T-cell (primary cell): ENCODE results near the gene ANKRD36B. TPM values are rescaled to one million over a fixed set of nuclear protein-coding genes. Genes with fewer than 3 reads are reported as not detected.
A peak's percentile ranks its signal among the peaks of the same experiment; 100 is the strongest.
"Not testable (repeated sequence)": the region's sequence is repeated elsewhere in the genome, so short reads cannot be mapped to it uniquely, and the experiment has no call there.

Experiments used
- ATAC-seq, 4 experiments: fragments of 200-7000 bp in 3 of 4; fragments of 150-1000 bp in 1 of 4; cut with Tn5 transposase; replicated peaks in 1 of 4; 1 replicate in 3 of 4; 2 replicates in 1 of 4; pipeline ENCODE4 v1.10.0; 2021; ENCODE audit warnings: moderate library complexity in 3 of 4, mild to moderate bottlenecking in 2 of 4, moderate number of reproducible peaks in 1 of 4
- CTCF ChIA-PET, 2 donors: fragments of 300-600 bp; sonication (Branson Sonifier 250); formaldehyde crosslinking; loops; one replicate each; lab custom pipeline; 2022; ENCODE audit warnings: antibody characterized with exemption in 2 of 2; lab: Charles Lee
- POLR2A ChIA-PET, 2 donors: fragments of 300-600 bp; sonication (Branson Sonifier 250); formaldehyde crosslinking; loops; one replicate each; lab custom pipeline; 2022; ENCODE audit warnings: antibody characterized with exemption in 2 of 2; lab: Charles Lee
- DNase-seq, 35 experiments: peaks; one replicate each; pipeline versions ENCODE4 v3.0.0 to v3.0.0-alpha.2; 2013 to 2023
- H3K27ac ChIP-seq: one replicate; pipeline ENCODE4 v1.5.1; 2013; ENCODE audit warnings: low read length
- H3K27me3 ChIP-seq, 2 experiments: replicated peaks in 1 of 2; 1 replicate in 1 of 2; 2 replicates in 1 of 2; pipeline versions ENCODE4 v1.6.1 to v1.7.0; 2013; ENCODE audit warnings: low read length in 1 of 2, mixed read lengths in 1 of 2; ENCODE audit not compliant: control insufficient read depth in 2 of 2, insufficient read depth in 2 of 2; ENCODE audit errors: extremely low read depth in 1 of 2
- H3K36me3 ChIP-seq, 2 donors: 1 replicate in 1 of 2; 2 replicates in 1 of 2; pipeline versions ENCODE4 v1.6.1 to v1.7.0; 2013; ENCODE audit warnings: low read length in 1 of 2; ENCODE audit not compliant: control insufficient read depth in 2 of 2, insufficient read depth in 1 of 2; ENCODE audit errors: extremely low read depth in 1 of 2
- H3K4me1 ChIP-seq, 2 experiments: 1 replicate in 1 of 2; 2 replicates in 1 of 2; pipeline versions ENCODE4 v1.6.1 to v1.7.0; 2013; ENCODE audit warnings: low read length in 2 of 2, mixed read lengths in 1 of 2; ENCODE audit not compliant: insufficient read depth in 2 of 2, control insufficient read depth in 1 of 2; ENCODE audit errors: extremely low read depth in 1 of 2
- H3K4me3 ChIP-seq, 2 donors: 1 replicate in 1 of 2; 2 replicates in 1 of 2; pipeline versions ENCODE4 v1.5.1 to v1.7.0; 2013; ENCODE audit warnings: mild to moderate bottlenecking in 2 of 2, low read length in 1 of 2, moderate library complexity in 1 of 2; ENCODE audit not compliant: control insufficient read depth in 1 of 2; ENCODE audit errors: extremely low read depth in 1 of 2
- H3K9me3 ChIP-seq: 2 replicates; pipeline ENCODE4 v1.7.0; 2013
- H3K27ac Mint-ChIP-seq, 2 donors: one replicate each; pipeline ENCODE4 v1.8.0; 2020 to 2021; ENCODE audit warnings: mild to moderate bottlenecking in 2 of 2, mixed read lengths in 2 of 2
- H3K27me3 Mint-ChIP-seq, 2 donors: one replicate each; pipeline ENCODE4 v1.8.0; 2021 to 2022; ENCODE audit warnings: mixed read lengths in 2 of 2
- H3K36me3 Mint-ChIP-seq: one replicate; pipeline ENCODE4 v1.8.0; 2021; ENCODE audit warnings: mixed read lengths
- H3K4me1 Mint-ChIP-seq, 3 donors: one replicate each; pipeline ENCODE4 v1.8.0; 2020 to 2022; ENCODE audit warnings: mixed read lengths in 3 of 3, mild to moderate bottlenecking in 1 of 3
- H3K4me3 Mint-ChIP-seq, 3 donors: one replicate each; pipeline ENCODE4 v1.8.0; 2020 to 2022; ENCODE audit warnings: mild to moderate bottlenecking in 3 of 3, mixed read lengths in 3 of 3, moderate library complexity in 3 of 3
- H3K9me3 Mint-ChIP-seq, 3 donors: one replicate each; pipeline ENCODE4 v1.8.0; 2020 to 2022; ENCODE audit warnings: mixed read lengths in 3 of 3
- WGBS: methylation state at CpG from one replicate; pipeline ENCODE4 v1.1.5; 2013; ENCODE audit warnings: missing lambda C conversion rate; ENCODE audit not compliant: insufficient coverage; 5-methylcytosine and 5-hydroxymethylcytosine counted together
- total RNA-seq, 35 experiments: library from RNA in 6 of 35; stranded (reverse) in 6 of 35; fragments of 120-200 nt in 1 of 35; gene quantifications; one replicate each; pipeline versions ENCODE4 v1.2.1 to v1.2.4 and lab custom pipeline; 2013 to 2026

The ANKRD36B gene
- total RNA-seq, 5 donors from 2014 or later (not counting 1 experiment from before 2014, with no cell fraction given): 52.0 to 88.2 (median 64.4) TPM

GRCh38 chr2:97601537-97601936 lies 11.9 kb upstream of the ANKRD36B start:
- H3K27me3 ChIP-seq, H3K27ac ChIP-seq, H3K4me3 ChIP-seq, H3K9me3 Mint-ChIP-seq, H3K36me3 Mint-ChIP-seq, CTCF ChIA-PET, H3K36me3 ChIP-seq, H3K4me1 ChIP-seq, POLR2A ChIA-PET, H3K9me3 ChIP-seq: not testable (repeated sequence)
- WGBS: 77% methylated on average over 2 of the region's 10 CpGs
- Mint-ChIP-seq H3K27ac (peak overlapping the region in 1 of 2 donors; percentile 85), H3K4me3 (peak overlapping the region in 1 of 3 donors; percentile 39), H3K4me1 (peaks cover 8 to 17% (median 10%) of the 10 kb centered on the region in 3 donors), H3K27me3 (peaks cover 13 to 14% of the 10 kb centered on the region in 2 donors)
- peak in 5 of 35 experiments; percentile 7 to 29 (median 25) for DNase-seq
- ATAC-seq: peak; percentile 43 to 88 (median 62)

- H3K36me3 ChIP-seq, H3K9me3 Mint-ChIP-seq, H3K27ac ChIP-seq, H3K4me3 Mint-ChIP-seq, ATAC-seq, H3K4me1 Mint-ChIP-seq, H3K9me3 ChIP-seq, H3K4me3 ChIP-seq, H3K27me3 ChIP-seq, DNase-seq, POLR2A ChIA-PET, H3K4me1 ChIP-seq, H3K36me3 Mint-ChIP-seq, CTCF ChIA-PET, H3K27ac Mint-ChIP-seq: not testable (repeated sequence)
- WGBS: no CpG with 5 or more reads among the region's 4 CpGs
- peaks cover 13 to 19% of the 10 kb centered on the region in 2 donors for H3K27me3 Mint-ChIP-seq
Measured at GRCh38 chr2:97596180-97596579, 6.5 kb upstream of the ANKRD36B start.

- H3K27me3 Mint-ChIP-seq, H3K9me3 ChIP-seq, H3K4me3 ChIP-seq, H3K4me1 ChIP-seq, H3K36me3 ChIP-seq, H3K27ac ChIP-seq, H3K9me3 Mint-ChIP-seq, CTCF ChIA-PET, H3K4me1 Mint-ChIP-seq, ATAC-seq, H3K27ac Mint-ChIP-seq, H3K27me3 ChIP-seq, POLR2A ChIA-PET, DNase-seq, H3K4me3 Mint-ChIP-seq, H3K36me3 Mint-ChIP-seq: not testable (repeated sequence)
- no CpG with 5 or more reads among the region's 3 CpGs for WGBS
Measured at GRCh38 chr2:97593520-97593919, 3.8 kb upstream of the ANKRD36B start.

GRCh38 chr2:97590515-97591394 lies 1.1 kb upstream of the ANKRD36B start:
- ATAC-seq: peak; percentile 56 to 71 (median 67)
- CTCF ChIA-PET: interaction anchor here (0.6 to 3.1 kb wide), 12 partner anchors 35 to 1070 kb away, joined by 3 to 52 read pairs (median 5); partner anchors contain the start of genes ACTR1B (in 1 of the 2) and COX5B (in 1 of the 2)
- H3K27me3 Mint-ChIP-seq, H3K36me3 Mint-ChIP-seq, H3K9me3 Mint-ChIP-seq, H3K4me1 Mint-ChIP-seq, H3K27me3 ChIP-seq, H3K9me3 ChIP-seq, H3K36me3 ChIP-seq, H3K4me1 ChIP-seq: not testable (repeated sequence)
- 0% methylated on average over 14 of the region's 33 CpGs for WGBS
- peak overlapping the region; percentile 56 to 69 for H3K4me3 ChIP-seq
- peak; percentile 36 to 88 (median 66) for DNase-seq
- H3K27ac Mint-ChIP-seq: peak overlapping the region; percentile 84 to 87
- peak overlapping the region; percentile 49 for H3K27ac ChIP-seq
- peak overlapping the region; percentile 77 to 95 (median 86) for H3K4me3 Mint-ChIP-seq
- POLR2A ChIA-PET: interaction anchor here in 1 of 2 donors (0.6 to 0.7 kb wide), 2 partner anchors 105 to 107 kb away, joined by 3 to 8 read pairs; no protein-coding TSS in a partner anchor

GRCh38 chr2:97589257-97589597 lies 450 bp downstream of the ANKRD36B start:
- H3K4me1 Mint-ChIP-seq, DNase-seq, H3K9me3 Mint-ChIP-seq, H3K27me3 Mint-ChIP-seq, H3K4me1 ChIP-seq, H3K27me3 ChIP-seq, POLR2A ChIA-PET, H3K36me3 ChIP-seq, H3K9me3 ChIP-seq, H3K36me3 Mint-ChIP-seq, ATAC-seq: not testable (repeated sequence)
- Mint-ChIP-seq H3K27ac (peak overlapping the region; percentile 99), H3K4me3 (peak overlapping the region; percentile 95 to 100 (median 98))
- CTCF ChIA-PET: interaction anchor here (2.8 to 3.1 kb wide), 2 partner anchors 109 kb away, joined by 18 to 52 read pairs; no protein-coding TSS in a partner anchor
- 0% methylated on average over 3 of the region's 14 CpGs for WGBS
- H3K4me3 ChIP-seq: peak overlapping the region; percentile 46 to 58
- H3K27ac ChIP-seq: peak overlapping the region; percentile 67

- POLR2A ChIA-PET, H3K36me3 Mint-ChIP-seq, H3K27ac ChIP-seq, H3K9me3 ChIP-seq, H3K4me3 ChIP-seq, H3K9me3 Mint-ChIP-seq, DNase-seq, H3K4me1 Mint-ChIP-seq, H3K4me1 ChIP-seq, H3K4me3 Mint-ChIP-seq, H3K27ac Mint-ChIP-seq, H3K36me3 ChIP-seq, H3K27me3 ChIP-seq, H3K27me3 Mint-ChIP-seq, ATAC-seq: not testable (repeated sequence)
- no CpG with 5 or more reads among the region's 3 CpGs for WGBS
- CTCF ChIA-PET: interaction anchor here in 1 of 2 donors (0.6 kb wide), 1 partner anchor 913 kb away, joined by 3 read pairs; no protein-coding TSS in a partner anchor
Measured at GRCh38 chr2:97565674-97566073, 24.0 kb downstream of the ANKRD36B start.
